ENCODE measurements around the gene KIF13A.
"Not testable (repeated sequence)": the region's sequence is repeated elsewhere in the genome, so short reads cannot be mapped to it uniquely, and the experiment has no call there.

KIF13A gene

DNA sequence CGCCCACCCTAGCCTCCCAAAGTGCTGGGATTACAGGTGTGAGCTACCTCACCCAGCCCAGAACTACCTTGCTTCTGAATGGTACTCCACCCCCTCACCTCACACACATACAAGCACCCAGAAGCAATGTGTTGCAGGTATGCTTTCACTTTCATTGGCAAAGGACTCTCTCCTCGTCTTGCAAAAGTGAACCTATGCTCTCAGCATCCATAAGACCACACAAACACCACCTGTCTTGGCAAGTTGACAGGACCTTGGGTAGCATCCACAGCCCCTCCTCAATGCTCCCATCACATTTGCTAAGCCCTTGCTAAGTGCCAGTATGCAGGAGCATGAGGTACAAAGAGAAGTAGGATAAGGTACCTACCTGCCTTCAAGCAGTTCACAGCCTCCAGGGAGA lies 3.7 kb downstream of the KIF13A start:
- peak overlapping the region; percentile 40 for H3K27ac ChIP-seq
- POLR2A ChIA-PET (ENCODE audit: low non-redundant PET) = no interaction called here
- TF ChIP-seq CTCF (conservative IDR thresholded peaks at IDR 0.05; ENCODE audit: low read depth) = no peak
- CTCF ChIA-PET = no interaction called here
- DNase-seq (ENCODE audit: low spot score) = no peak

GRCh38 chr6:17980329-17980728 lies 7.1 kb downstream of the KIF13A start:
- DNase-seq (ENCODE audit: low spot score) = no peak
- ChIA-PET POLR2A (ENCODE audit: low non-redundant PET) (no interaction called here), CTCF (interaction anchor here (0.7 kb wide), 1 partner anchor 196 kb away, joined by 4 read pairs; no protein-coding TSS in a partner anchor)
- TF ChIP-seq CTCF (conservative IDR thresholded peaks at IDR 0.05; ENCODE audit: low read depth) = no peak
- no peak overlapping the region for H3K27ac ChIP-seq

DNA sequence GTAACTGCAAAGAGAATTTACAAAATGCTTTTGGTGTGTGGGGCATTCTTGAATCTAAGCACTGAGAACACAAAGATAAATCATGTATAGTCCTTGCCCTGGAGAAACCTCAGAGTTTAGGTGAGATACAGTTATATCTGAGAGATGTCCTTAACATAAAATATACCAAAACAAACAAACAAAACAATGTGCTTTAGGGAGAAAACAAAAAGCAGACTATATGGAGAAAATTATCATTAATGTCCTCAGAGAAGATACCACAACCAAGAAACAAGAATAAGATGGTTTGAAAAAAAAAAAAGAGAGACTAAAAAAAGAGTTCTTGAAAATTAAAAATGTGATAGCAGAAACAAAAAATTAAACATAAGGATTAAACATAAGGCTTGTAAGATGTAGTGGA lies 8.0 kb downstream of the KIF13A start:
- TF ChIP-seq CTCF (conservative IDR thresholded peaks at IDR 0.05; ENCODE audit: low read depth) = no peak
- no peak for DNase-seq (ENCODE audit: low spot score)
- no peak overlapping the region for H3K27ac ChIP-seq
- ChIA-PET POLR2A (ENCODE audit: low non-redundant PET) (no interaction called here), CTCF (interaction anchor here (1.4 kb wide), 1 partner anchor 8 kb away, joined by 3 read pairs; the partner anchor contains the start of gene KIF13A)

DNA sequence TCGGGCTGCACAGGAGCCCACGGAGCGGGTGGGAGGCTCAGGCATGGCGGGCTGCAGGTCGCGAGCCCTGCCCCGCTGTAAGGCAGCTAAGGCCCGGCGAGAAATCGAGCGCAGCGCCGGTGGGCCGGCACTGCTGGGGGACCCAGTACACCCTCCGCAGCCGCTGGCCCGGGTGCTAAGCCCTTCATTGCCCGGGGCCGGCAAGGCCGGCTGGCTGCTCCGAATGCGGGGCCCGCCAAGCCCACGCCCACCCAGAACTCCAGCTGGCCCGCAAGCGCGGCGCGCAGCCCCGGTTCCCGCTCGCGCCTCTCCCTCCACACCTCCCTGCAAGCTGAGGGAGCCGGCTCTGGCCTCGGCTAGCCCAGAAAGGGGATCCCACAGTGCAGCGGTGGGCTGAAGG lies 11.2 kb downstream of the KIF13A start:
- POLR2A ChIA-PET (ENCODE audit: low non-redundant PET); CTCF ChIA-PET; DNase-seq (ENCODE audit: low spot score); H3K27ac ChIP-seq: not testable (repeated sequence)

GRCh38 chr6:17974570-17975368 lies 12.7 kb downstream of the KIF13A start:
- TF ChIP-seq CTCF (conservative IDR thresholded peaks at IDR 0.05; ENCODE audit: low read depth) = no peak
- no peak overlapping the region for H3K27ac ChIP-seq
- ChIA-PET POLR2A (ENCODE audit: low non-redundant PET) (no interaction called here), CTCF (interaction anchor here (0.6 kb wide), 1 partner anchor 136 kb away, joined by 4 read pairs; no protein-coding TSS in a partner anchor)
- DNase-seq (ENCODE audit: low spot score) = no peak

GRCh38 chr6:17972978-17973622 lies 14.3 kb downstream of the KIF13A start:
- DNase-seq (ENCODE audit: low spot score) = no peak
- TF ChIP-seq CTCF (conservative IDR thresholded peaks at IDR 0.05; ENCODE audit: low read depth) = no peak
- ChIA-PET POLR2A (ENCODE audit: low non-redundant PET) (interaction anchor here (0.7 kb wide), 1 partner anchor 425 kb away, joined by 5 read pairs; no protein-coding TSS in a partner anchor), CTCF (interaction anchor here (0.6 to 0.7 kb wide), 2 partner anchors 146 to 147 kb away, joined by 3 to 5 read pairs; no protein-coding TSS in a partner anchor)
- no peak overlapping the region for H3K27ac ChIP-seq

All from RWPE1 (cell line).